HepG2 (cell line): Measurements from ENCODE around the gene DAB2IP. TPM values are rescaled to one million over a fixed set of nuclear protein-coding genes. Genes with fewer than 3 reads are reported as not detected.

Experiments
- ETV5 ChIP-seq: IDR thresholded peaks from 2 replicates; pipeline ENCODE4 v1.6.1; 2018; ENCODE audit warnings: missing biosample characterization, missing genetic modification reagents, inconsistent platforms, borderline replicate concordance
- GFI1 ChIP-seq: sonication (generic); formaldehyde crosslinking; IDR thresholded peaks from 2 replicates; pipeline ENCODE4 v1.5.0; 2020; ENCODE audit warnings: missing genetic modification reagents, mild to moderate bottlenecking, borderline replicate concordance
- HNRNPL ChIP-seq: fragments of 200-400 bp; formaldehyde crosslinking; IDR thresholded peaks from 2 replicates; pipeline ENCODE4 v1.6.1; 2017; ENCODE audit warnings: mild to moderate bottlenecking, low read depth, low read length
- KDM1A ChIP-seq: IDR thresholded peaks from 2 replicates; pipeline ENCODE4 v1.6.1; 2016; ENCODE audit warnings: missing compliant biosample characterization
- NR2C2 ChIP-seq: sonication (generic); formaldehyde crosslinking; IDR thresholded peaks from 2 replicates; pipeline ENCODE4 v1.4.0; 2020; ENCODE audit warnings: missing genetic modification reagents, mild to moderate bottlenecking, moderate library complexity, borderline replicate concordance
- NR3C1 ChIP-seq: sonication (generic); formaldehyde crosslinking; IDR thresholded peaks from 2 replicates; pipeline ENCODE4 v1.4.0; 2020; ENCODE audit warnings: missing genetic modification reagents
- RAD51 ChIP-seq: fragments of 450-650 bp; IDR thresholded peaks from 2 replicates; pipeline ENCODE4 v1.6.1; 2016; ENCODE audit warnings: borderline replicate concordance
- RBAK ChIP-seq: sonication (generic); formaldehyde crosslinking; IDR thresholded peaks from 2 replicates; pipeline ENCODE4 v1.5.1; 2020; ENCODE audit warnings: mild to moderate bottlenecking, missing genetic modification reagents
- SNRNP70 ChIP-seq: fragments of 200-400 bp; formaldehyde crosslinking; IDR thresholded peaks from 2 replicates; pipeline ENCODE4 v1.6.1; 2017; ENCODE audit warnings: mild to moderate bottlenecking, low read depth, low read length, moderate library complexity
- SP140L ChIP-seq: sonication (generic); formaldehyde crosslinking; IDR thresholded peaks from 2 replicates; pipeline ENCODE4 v1.4.0; 2020; ENCODE audit warnings: missing genetic modification reagents, borderline replicate concordance
- WIZ ChIP-seq: sonication (generic); formaldehyde crosslinking; IDR thresholded peaks from 2 replicates; pipeline ENCODE4 v1.5.1; 2020; ENCODE audit warnings: mild to moderate bottlenecking, missing genetic modification reagents
- ZNF121 ChIP-seq: sonication (generic); formaldehyde crosslinking; IDR thresholded peaks from 2 replicates; pipeline ENCODE4 v1.5.0; 2020; ENCODE audit warnings: mild to moderate bottlenecking, missing genetic modification reagents
- ZNF3 ChIP-seq: IDR thresholded peaks from 2 replicates; pipeline ENCODE4 v1.7.0; 2017; ENCODE audit warnings: inconsistent platforms
- ZNF326 ChIP-seq: sonication (generic); formaldehyde crosslinking; IDR thresholded peaks from 2 replicates; pipeline ENCODE4 v1.4.0; 2020; ENCODE audit warnings: missing genetic modification reagents, borderline replicate concordance
- ZNF543 ChIP-seq: sonication (generic); formaldehyde crosslinking; IDR thresholded peaks from 2 replicates; pipeline ENCODE4 v1.4.0; 2020; ENCODE audit warnings: mild to moderate bottlenecking, missing genetic modification reagents
- ZNF546 ChIP-seq: sonication (generic); formaldehyde crosslinking; conservative IDR thresholded peaks from 2 replicates; pipeline ENCODE4 v1.8.1; 2023; ENCODE audit warnings: mild to moderate bottlenecking, missing genetic modification reagents
- ZNF569 ChIP-seq: sonication (generic); formaldehyde crosslinking; IDR thresholded peaks from 2 replicates; pipeline ENCODE4 v1.5.0; 2020; ENCODE audit warnings: mild to moderate bottlenecking, missing genetic modification reagents, moderate library complexity, borderline replicate concordance
- ZNF577 ChIP-seq: sonication (generic); formaldehyde crosslinking; IDR thresholded peaks from 2 replicates; pipeline ENCODE4 v1.4.0; 2020; ENCODE audit warnings: mild to moderate bottlenecking, low read depth, missing genetic modification reagents, borderline replicate concordance
- ZNF660 ChIP-seq: sonication (generic); formaldehyde crosslinking; IDR thresholded peaks from 2 replicates; pipeline ENCODE4 v1.5.1; 2020; ENCODE audit warnings: mild to moderate bottlenecking, low read depth, missing genetic modification reagents, borderline replicate concordance
- ZNF780A ChIP-seq: sonication (generic); formaldehyde crosslinking; IDR thresholded peaks from 2 replicates; pipeline ENCODE4 v1.8.0; 2022; ENCODE audit warnings: mild to moderate bottlenecking, missing genetic modification reagents, moderate library complexity
- ZNF891 ChIP-seq: sonication (generic); formaldehyde crosslinking; IDR thresholded peaks from 2 replicates; pipeline ENCODE4 v1.5.0; 2020; ENCODE audit warnings: mild to moderate bottlenecking, missing genetic modification reagents
- polyA plus RNA-seq, 8 experiments: library from polyadenylated mRNA; depleted of rRNA in 3 of 8; stranded (reverse) in 7 of 8; unstranded in 1 of 8; fragments of >200 nt; fragmentation: Illumina TruSeq in 4 of 8; extraction: Trizol in 4 of 8; gene quantifications; 2 replicates each; pipeline versions ENCODE4 v1.2.1 to v1.2.3, GENCODE V29; 2011 to 2016; ENCODE audit warnings: low read depth in 4 of 8, missing spikeins in 1 of 8, mixed read lengths in 1 of 8; ENCODE audit not compliant: insufficient read depth in 1 of 8
- total RNA-seq, 5 experiments: library from RNA; depleted of rRNA; stranded (reverse); fragments of >200 nt; fragmentation: Illumina TruSeq; extraction: Trizol; gene quantifications; 2 replicates each; pipeline ENCODE4 v1.2.3, GENCODE V29; 2016; ENCODE audit warnings: low read depth in 1 of 5
- TF ChIP-seq, protein P1 (sequence below): sonication (generic); formaldehyde crosslinking; IDR thresholded peaks from 2 replicates; pipeline ENCODE4 v1.4.0; 2020; ENCODE audit warnings: missing genetic modification reagents, low read depth, mild to moderate bottlenecking, borderline replicate concordance
- TF ChIP-seq, protein P2 (sequence below): IDR thresholded peaks from 2 replicates; pipeline ENCODE4 v1.6.1; 2016; ENCODE audit warnings: low read depth, missing genetic modification reagents, missing compliant biosample characterization
- TF ChIP-seq, protein P3 (sequence below): sonication (generic); formaldehyde crosslinking; IDR thresholded peaks from 2 replicates; pipeline ENCODE4 v1.5.0; 2020; ENCODE audit warnings: mild to moderate bottlenecking, missing genetic modification reagents, borderline replicate concordance

Gene DAB2IP
- total and polyA plus RNA-seq, 2 of the 13 experiments (the other 11 are each of a cell fraction or from before 2014, with no cell fraction given), result 25.3 to 37.9 TPM

DNA sequence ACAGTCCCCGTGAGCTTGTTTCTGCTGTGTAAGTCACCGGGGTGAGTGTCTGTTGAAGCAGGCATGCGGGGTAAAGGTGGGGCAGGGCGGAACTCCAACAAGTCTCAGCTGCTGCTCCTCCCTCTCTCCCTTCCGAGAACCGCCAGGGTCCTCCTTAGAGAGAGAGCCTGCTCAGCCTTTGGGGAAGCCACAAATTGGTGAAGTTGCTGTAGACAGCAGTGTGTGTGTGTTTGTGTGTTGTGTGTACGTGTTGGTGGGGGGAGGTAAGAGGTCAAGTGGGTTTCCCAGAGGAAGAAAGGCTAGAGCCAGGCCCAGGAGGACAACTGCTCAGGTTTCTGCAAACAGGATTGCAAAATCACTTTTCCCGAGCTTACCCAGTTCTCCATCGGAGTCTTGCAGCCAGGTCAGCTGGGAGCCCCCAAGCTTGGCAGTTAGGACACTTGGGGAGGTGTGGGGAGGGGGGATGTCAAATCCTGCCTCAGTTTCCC, 38.9 kb upstream of the DAB2IP start (continued):
- TF ChIP-seq ZNF660 (no peak), ZNF543 (CRISPR knock-in tag) (no peak), ETV5 (no peak), NR2C2 (0 out of 2 replicates have a peak, but pooled peaks have one; percentile 27), ZNF121 (CRISPR knock-in tag) (peak; percentile 64), ZNF546 (no peak), RBAK (CRISPR knock-in tag) (no peak), ZNF326 (CRISPR knock-in tag) (no peak), SNRNP70 (no peak), ZNF780A (CRISPR knock-in tag) (no peak), NR3C1 (CRISPR knock-in tag) (no peak), GFI1 (CRISPR knock-in tag) (no peak), ZNF3 (CRISPR knock-in tag) (no peak), KDM1A (CRISPR knock-in tag) (no peak), RAD51 (no peak), ZNF569 (CRISPR knock-in tag) (no peak), WIZ (CRISPR knock-in tag) (no peak), SP140L (CRISPR knock-in tag) (no peak), ZNF891 (CRISPR knock-in tag) (no peak), ZNF577 (no peak), HNRNPL (no peak)
- TF ChIP-seq, protein P1, sequence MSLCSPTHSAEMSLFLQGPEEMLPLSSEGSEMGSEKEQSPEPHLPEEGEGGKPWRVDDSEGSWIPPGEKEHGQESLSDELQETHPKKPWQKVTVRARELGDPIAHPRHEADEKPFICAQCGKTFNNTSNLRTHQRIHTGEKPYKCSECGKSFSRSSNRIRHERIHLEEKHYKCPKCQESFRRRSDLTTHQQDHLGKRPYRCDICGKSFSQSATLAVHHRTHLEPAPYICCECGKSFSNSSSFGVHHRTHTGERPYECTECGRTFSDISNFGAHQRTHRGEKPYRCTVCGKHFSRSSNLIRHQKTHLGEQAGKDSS (CRISPR knock-in tag), result 0 out of 2 replicates have a peak, but pooled peaks have one; percentile 25
- TF ChIP-seq, protein P2, sequence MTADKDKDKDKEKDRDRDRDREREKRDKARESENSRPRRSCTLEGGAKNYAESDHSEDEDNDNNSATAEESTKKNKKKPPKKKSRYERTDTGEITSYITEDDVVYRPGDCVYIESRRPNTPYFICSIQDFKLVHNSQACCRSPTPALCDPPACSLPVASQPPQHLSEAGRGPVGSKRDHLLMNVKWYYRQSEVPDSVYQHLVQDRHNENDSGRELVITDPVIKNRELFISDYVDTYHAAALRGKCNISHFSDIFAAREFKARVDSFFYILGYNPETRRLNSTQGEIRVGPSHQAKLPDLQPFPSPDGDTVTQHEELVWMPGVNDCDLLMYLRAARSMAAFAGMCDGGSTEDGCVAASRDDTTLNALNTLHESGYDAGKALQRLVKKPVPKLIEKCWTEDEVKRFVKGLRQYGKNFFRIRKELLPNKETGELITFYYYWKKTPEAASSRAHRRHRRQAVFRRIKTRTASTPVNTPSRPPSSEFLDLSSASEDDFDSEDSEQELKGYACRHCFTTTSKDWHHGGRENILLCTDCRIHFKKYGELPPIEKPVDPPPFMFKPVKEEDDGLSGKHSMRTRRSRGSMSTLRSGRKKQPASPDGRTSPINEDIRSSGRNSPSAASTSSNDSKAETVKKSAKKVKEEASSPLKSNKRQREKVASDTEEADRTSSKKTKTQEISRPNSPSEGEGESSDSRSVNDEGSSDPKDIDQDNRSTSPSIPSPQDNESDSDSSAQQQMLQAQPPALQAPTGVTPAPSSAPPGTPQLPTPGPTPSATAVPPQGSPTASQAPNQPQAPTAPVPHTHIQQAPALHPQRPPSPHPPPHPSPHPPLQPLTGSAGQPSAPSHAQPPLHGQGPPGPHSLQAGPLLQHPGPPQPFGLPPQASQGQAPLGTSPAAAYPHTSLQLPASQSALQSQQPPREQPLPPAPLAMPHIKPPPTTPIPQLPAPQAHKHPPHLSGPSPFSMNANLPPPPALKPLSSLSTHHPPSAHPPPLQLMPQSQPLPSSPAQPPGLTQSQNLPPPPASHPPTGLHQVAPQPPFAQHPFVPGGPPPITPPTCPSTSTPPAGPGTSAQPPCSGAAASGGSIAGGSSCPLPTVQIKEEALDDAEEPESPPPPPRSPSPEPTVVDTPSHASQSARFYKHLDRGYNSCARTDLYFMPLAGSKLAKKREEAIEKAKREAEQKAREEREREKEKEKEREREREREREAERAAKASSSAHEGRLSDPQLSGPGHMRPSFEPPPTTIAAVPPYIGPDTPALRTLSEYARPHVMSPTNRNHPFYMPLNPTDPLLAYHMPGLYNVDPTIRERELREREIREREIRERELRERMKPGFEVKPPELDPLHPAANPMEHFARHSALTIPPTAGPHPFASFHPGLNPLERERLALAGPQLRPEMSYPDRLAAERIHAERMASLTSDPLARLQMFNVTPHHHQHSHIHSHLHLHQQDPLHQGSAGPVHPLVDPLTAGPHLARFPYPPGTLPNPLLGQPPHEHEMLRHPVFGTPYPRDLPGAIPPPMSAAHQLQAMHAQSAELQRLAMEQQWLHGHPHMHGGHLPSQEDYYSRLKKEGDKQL, result no peak
- TF ChIP-seq, protein P3, sequence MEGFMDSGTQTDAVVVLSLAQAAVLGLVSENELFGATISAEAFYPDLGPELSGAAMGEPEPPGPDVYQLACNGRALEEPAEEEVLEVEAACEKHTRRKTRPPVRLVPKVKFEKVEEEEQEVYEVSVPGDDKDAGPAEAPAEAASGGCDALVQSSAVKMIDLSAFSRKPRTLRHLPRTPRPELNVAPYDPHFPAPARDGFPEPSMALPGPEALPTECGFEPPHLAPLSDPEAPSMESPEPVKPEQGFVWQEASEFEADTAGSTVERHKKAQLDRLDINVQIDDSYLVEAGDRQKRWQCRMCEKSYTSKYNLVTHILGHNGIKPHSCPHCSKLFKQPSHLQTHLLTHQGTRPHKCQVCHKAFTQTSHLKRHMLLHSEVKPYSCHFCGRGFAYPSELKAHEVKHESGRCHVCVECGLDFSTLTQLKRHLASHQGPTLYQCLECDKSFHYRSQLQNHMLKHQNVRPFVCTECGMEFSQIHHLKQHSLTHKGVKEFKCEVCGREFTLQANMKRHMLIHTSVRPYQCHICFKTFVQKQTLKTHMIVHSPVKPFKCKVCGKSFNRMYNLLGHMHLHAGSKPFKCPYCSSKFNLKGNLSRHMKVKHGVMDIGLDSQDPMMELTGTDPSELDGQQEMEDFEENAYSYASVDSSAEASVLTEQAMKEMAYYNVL (CRISPR knock-in tag), result no peak
